HepG2 (cell line): ENCODE results near the gene MORN1. TPM values are rescaled to one million over a fixed set of nuclear protein-coding genes. Genes with fewer than 3 reads are reported as not detected.

Source experiments
- ATAC-seq: fragments of 200-7000 bp; cut with Tn5 transposase; 3 replicates; pipeline ENCODE4 v1.9.1; 2020; ENCODE audit warnings: mild to moderate bottlenecking, moderate library complexity
- BruUV-seq: library from RNA; stranded (reverse); fragments of 400-500 nt; replicated peaks from 2 replicates; lab custom pipeline; 2021; lab: Mats Ljungman, UMichigan
- CTCF ChIA-PET: fragments of 300-600 bp; formaldehyde crosslinking; extraction: SDS; loops from one replicate; lab custom pipeline; 2021; ENCODE audit warnings: low total read pairs, inconsistent platforms, low intra/inter-chr PET ratio; lab: Yijun Ruan, JAX
- POLR2A ChIA-PET: fragments of 350-600 bp; sonication (Branson Sonifier 250); formaldehyde crosslinking; loops from one replicate; lab custom pipeline; 2020; ENCODE audit warnings: antibody characterized with exemption, inconsistent platforms; lab: Yijun Ruan, JAX
- DNase-seq: peaks from one replicate; pipeline ENCODE4 v3.0.0-alpha.2; 2015; ENCODE audit warnings: low spot score
- FAIRE-seq: peaks from 3 replicates; lab custom pipeline; 2011; peaks lifted over from hg19 to GRCh38; lab: Jason Lieb, UNC
- H2AFZ ChIP-seq: one replicate; pipeline ENCODE4 v1.6.1; 2011; ENCODE audit warnings: low read length, inconsistent platforms
- H3K27ac ChIP-seq: fragments of 300-600 bp; 3 replicates; pipeline ENCODE4 v1.8.0; 2011; ENCODE audit warnings: mixed run types, mild to moderate bottlenecking, mixed read lengths, low read length, inconsistent platforms; ENCODE audit not compliant: insufficient read depth; ENCODE audit errors: extremely low read length
- H3K27me3 ChIP-seq, 2 experiments: fragments of 200-600 bp in 1 of 2; 2 replicates in 1 of 2; 3 replicates in 1 of 2; pipeline versions ENCODE4 v1.6.0 to v1.8.0; 2011; ENCODE audit warnings: low read length in 2 of 2, mild to moderate bottlenecking in 2 of 2, moderate library complexity in 2 of 2, inconsistent platforms in 1 of 2; ENCODE audit not compliant: insufficient read depth in 2 of 2, control insufficient read depth in 1 of 2
- H3K36me3 ChIP-seq, 2 experiments: fragments of 200-600 bp in 1 of 2; replicated peaks in 1 of 2; 2 replicates in 1 of 2; 3 replicates in 1 of 2; pipeline versions ENCODE4 v1.5.1 to v1.8.0; 2011; ENCODE audit warnings: low read length in 2 of 2, inconsistent platforms in 1 of 2; ENCODE audit not compliant: insufficient read depth in 2 of 2, control insufficient read depth in 1 of 2
- H3K4me1 ChIP-seq: 2 replicates; pipeline ENCODE4 v1.5.1; 2012; ENCODE audit warnings: low read length, inconsistent platforms; ENCODE audit not compliant: insufficient read depth
- H3K4me2 ChIP-seq: 2 replicates; pipeline ENCODE4 v1.6.0; 2011; ENCODE audit warnings: low read depth, low read length, inconsistent platforms
- H3K4me3 ChIP-seq, 3 experiments: fragments of 200-600 bp in 1 of 3; sonication (generic), shearing (Covaris generic) in 1 of 3; replicated peaks in 1 of 3; 2 replicates each; pipeline ENCODE4 v1.5.1; 2011 to 2016; ENCODE audit warnings: low read length in 3 of 3, inconsistent platforms in 2 of 3, low read depth in 2 of 3, mild to moderate bottlenecking in 2 of 3, control low read depth in 1 of 3, mixed read lengths in 1 of 3; ENCODE audit not compliant: insufficient read depth in 1 of 3
- H3K79me2 ChIP-seq: one replicate; pipeline ENCODE4 v1.6.1; 2011; ENCODE audit warnings: low read length, inconsistent platforms; ENCODE audit not compliant: insufficient read depth
- H3K9ac ChIP-seq: 2 replicates; pipeline ENCODE4 v1.6.0; 2011; ENCODE audit warnings: mild to moderate bottlenecking, low read depth, low read length, inconsistent platforms; ENCODE audit not compliant: insufficient read depth
- H3K9me3 ChIP-seq: 2 replicates; pipeline ENCODE4 v1.5.1; 2012; ENCODE audit warnings: mild to moderate bottlenecking, low read length
- H4K20me1 ChIP-seq: 2 replicates; pipeline ENCODE4 v1.6.0; 2011; ENCODE audit warnings: inconsistent platforms, mild to moderate bottlenecking, low read length, moderate library complexity; ENCODE audit not compliant: insufficient read depth
- ARNT ChIP-seq: fragments of 450-650 bp; IDR thresholded peaks from 2 replicates; pipeline ENCODE4 v1.6.1; 2017
- GLI4 ChIP-seq: sonication (generic); formaldehyde crosslinking; IDR thresholded peaks from 2 replicates; pipeline ENCODE4 v1.5.1; 2020; ENCODE audit warnings: missing genetic modification reagents, mild to moderate bottlenecking, moderate library complexity, borderline replicate concordance
- HNRNPL ChIP-seq: fragments of 200-400 bp; formaldehyde crosslinking; IDR thresholded peaks from 2 replicates; pipeline ENCODE4 v1.6.1; 2017; ENCODE audit warnings: mild to moderate bottlenecking, low read depth, low read length
- TFAP4 ChIP-seq: sonication (generic); IDR thresholded peaks from 2 replicates; pipeline ENCODE4 v1.6.1; 2016; ENCODE audit warnings: low read depth, borderline replicate concordance
- ZSCAN25 ChIP-seq: sonication (generic); formaldehyde crosslinking; IDR thresholded peaks from 2 replicates; pipeline ENCODE4 v1.8.0; 2022; ENCODE audit warnings: mild to moderate bottlenecking, missing genetic modification reagents
- ZSCAN29 ChIP-seq: sonication (generic); formaldehyde crosslinking; conservative IDR thresholded peaks from 2 replicates; pipeline ENCODE4 v1.4.0; 2020; ENCODE audit warnings: mild to moderate bottlenecking, missing genetic modification reagents
- WGBS: methylation state at CpG from one replicate; pipeline ENCODE4 v1.1.6; 2017; ENCODE audit warnings: low lambda C conversion rate; 5-methylcytosine and 5-hydroxymethylcytosine counted together
- in situ Hi-C: cut with HindIII; loops from 2 replicates; pipeline ENCODE4 v1.10.0; 2017; ENCODE audit warnings: low pct_unique_long_range_greater_than_20kb; ENCODE audit not compliant: extremely low pct_ligation_motif_present
- intact Hi-C: fragments of 100-400 bp; cut with micrococcal nuclease; formaldehyde crosslinking; loops from one replicate; pipeline ENCODE4 v1.10.0; 2022; ENCODE audit not compliant: unreplicated experiment
- polyA plus RNA-seq, 8 experiments: library from polyadenylated mRNA; depleted of rRNA in 3 of 8; stranded (reverse) in 7 of 8; unstranded in 1 of 8; fragments of >200 nt; fragmentation: Illumina TruSeq in 4 of 8; extraction: Trizol in 4 of 8; gene quantifications; 2 replicates each; pipeline versions ENCODE4 v1.2.1 to v1.2.3, GENCODE V29; 2011 to 2016; ENCODE audit warnings: low read depth in 4 of 8, missing spikeins in 1 of 8, mixed read lengths in 1 of 8; ENCODE audit not compliant: insufficient read depth in 1 of 8
- total RNA-seq, 5 experiments: library from RNA; depleted of rRNA; stranded (reverse); fragments of >200 nt; fragmentation: Illumina TruSeq; extraction: Trizol; gene quantifications; 2 replicates each; pipeline ENCODE4 v1.2.3, GENCODE V29; 2016; ENCODE audit warnings: low read depth in 1 of 5

The MORN1 gene
- total and polyA plus RNA-seq, 2 of the 13 experiments (the other 11 are each of a cell fraction or from before 2014, with no cell fraction given) = 3.1 to 6.5 TPM

- no peak overlapping the region for H3K27ac ChIP-seq
- H3K4me3 ChIP-seq = no peak overlapping the region
- H2AFZ ChIP-seq = no peak overlapping the region
- no peaks in the 10 kb centered on the region for H3K27me3 ChIP-seq
- ChIA-PET CTCF (no interaction called here), POLR2A (interaction anchor here (1.0 kb wide), 1 partner anchor 73 kb away, joined by 4 read pairs; no protein-coding TSS in a partner anchor)
- DNase-seq (no peak), ATAC-seq (no peak), FAIRE-seq (no peak)
- no peaks in the 10 kb centered on the region for H4K20me1 ChIP-seq
- H3K4me1 ChIP-seq = peaks cover 32% of the 10 kb centered on the region
- BruUV-seq = no TSS peak
- intact Hi-C loops (no loop called here), in situ Hi-C loops (no loop called here)
- peaks cover 16 to 58% of the 10 kb centered on the region in 2 experiments; a peak in 4 of 5 replicates for H3K36me3 ChIP-seq
- WGBS = 97% methylated on average over 37 of the region's 41 CpGs
- no peaks in the 10 kb centered on the region for H3K79me2 ChIP-seq
- TF ChIP-seq GLI4 (CRISPR knock-in tag) (no peak), TFAP4 (no peak), HNRNPL (0 out of 2 replicates have a peak, but pooled peaks have one; percentile 58), ZSCAN29 (no peak), ARNT (no peak), ZSCAN25 (no peak)
- H3K9ac ChIP-seq = no peak overlapping the region
- H3K9me3 ChIP-seq = no peaks in the 10 kb centered on the region
- no peak overlapping the region for H3K4me2 ChIP-seq
Measured at GRCh38 chr1:2307064-2307605, 84.2 kb downstream of the MORN1 start.
